Measurements from ENCODE around the gene SLIT3. TPM values are rescaled to one million over a fixed set of nuclear protein-coding genes. Genes with fewer than 3 reads are reported as not detected.

Gene SLIT3
- total RNA-seq, 6 experiments from 2014 or later, result 0.31 to 1.2 (median 0.65) TPM

DNA sequence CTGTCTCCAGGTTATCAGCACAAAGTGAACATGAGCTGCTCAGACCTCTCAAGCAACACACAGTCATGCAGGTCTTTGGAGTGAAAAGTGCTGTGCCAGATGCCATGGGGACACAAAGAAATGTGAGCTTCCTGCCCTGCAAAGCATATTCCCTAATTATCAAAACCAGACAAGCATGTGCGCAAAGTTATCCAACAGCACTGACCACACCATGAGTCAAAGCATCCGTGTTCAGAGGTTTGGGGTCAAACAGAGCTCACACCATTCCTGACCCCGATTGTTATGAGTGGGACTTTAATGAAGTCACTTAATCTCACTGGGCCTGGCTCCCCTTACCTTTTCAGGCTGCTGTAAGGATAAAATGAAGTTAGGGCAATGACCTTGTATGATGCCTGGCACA, 138.5 kb downstream of the SLIT3 start:
- DNase-seq, result no peak
- H3K4me3 ChIP-seq, result no peak overlapping the region
- H3K27me3 ChIP-seq, result no peaks in the 10 kb centered on the region
- no peaks in the 10 kb centered on the region for H3K36me3 ChIP-seq
- no peaks in the 10 kb centered on the region for H3K4me1 ChIP-seq
- ATAC-seq, result no peak
- H3K9me3 ChIP-seq, result no peaks in the 10 kb centered on the region
- H3K27ac ChIP-seq, result no peak overlapping the region
- WGBS (ENCODE audit: insufficient coverage, low coverage, low lambda C conversion rate, missing lambda C conversion rate), result 50% methylated on average over 2 of the region's 3 CpGs
- TF ChIP-seq, protein P1, sequence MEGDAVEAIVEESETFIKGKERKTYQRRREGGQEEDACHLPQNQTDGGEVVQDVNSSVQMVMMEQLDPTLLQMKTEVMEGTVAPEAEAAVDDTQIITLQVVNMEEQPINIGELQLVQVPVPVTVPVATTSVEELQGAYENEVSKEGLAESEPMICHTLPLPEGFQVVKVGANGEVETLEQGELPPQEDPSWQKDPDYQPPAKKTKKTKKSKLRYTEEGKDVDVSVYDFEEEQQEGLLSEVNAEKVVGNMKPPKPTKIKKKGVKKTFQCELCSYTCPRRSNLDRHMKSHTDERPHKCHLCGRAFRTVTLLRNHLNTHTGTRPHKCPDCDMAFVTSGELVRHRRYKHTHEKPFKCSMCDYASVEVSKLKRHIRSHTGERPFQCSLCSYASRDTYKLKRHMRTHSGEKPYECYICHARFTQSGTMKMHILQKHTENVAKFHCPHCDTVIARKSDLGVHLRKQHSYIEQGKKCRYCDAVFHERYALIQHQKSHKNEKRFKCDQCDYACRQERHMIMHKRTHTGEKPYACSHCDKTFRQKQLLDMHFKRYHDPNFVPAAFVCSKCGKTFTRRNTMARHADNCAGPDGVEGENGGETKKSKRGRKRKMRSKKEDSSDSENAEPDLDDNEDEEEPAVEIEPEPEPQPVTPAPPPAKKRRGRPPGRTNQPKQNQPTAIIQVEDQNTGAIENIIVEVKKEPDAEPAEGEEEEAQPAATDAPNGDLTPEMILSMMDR (IDR thresholded peaks at IDR 0.05), result no peak
- no peak for TF ChIP-seq POLR2A (IDR thresholded peaks at IDR 0.05)
- intact Hi-C loops (cut with DNase I), result no loop called here

DNA sequence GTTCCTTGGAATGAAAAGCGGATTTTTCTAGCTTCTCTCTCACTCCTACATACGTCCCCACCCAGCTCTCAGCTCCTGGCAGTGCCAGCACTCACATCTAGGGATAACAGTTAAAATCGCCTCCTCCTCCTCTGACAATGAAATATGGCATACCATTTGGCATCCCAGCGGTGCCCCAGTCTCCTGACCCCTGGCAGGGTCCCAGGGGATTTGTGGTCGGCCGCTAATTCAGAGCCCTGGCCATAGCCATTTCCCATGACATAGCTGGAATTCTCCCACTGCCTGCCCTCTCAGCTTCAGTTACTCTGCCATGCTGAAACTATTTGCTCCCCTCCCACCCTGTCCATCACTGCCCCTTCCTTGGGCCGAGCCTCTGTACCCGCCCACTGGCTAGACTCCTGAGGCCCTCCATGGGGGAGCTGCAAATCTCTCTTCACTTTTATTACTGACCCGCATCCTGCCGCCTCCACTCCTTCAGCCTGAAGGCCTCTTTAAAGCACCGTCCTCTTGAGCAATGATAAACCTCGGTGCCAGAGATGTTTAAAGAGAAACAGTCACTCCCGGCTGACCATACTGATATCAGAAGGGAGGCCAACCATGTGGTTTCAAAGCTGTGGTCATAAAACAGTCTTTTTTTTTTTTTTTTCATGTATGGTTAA, 139.8 kb downstream of the SLIT3 start:
- Histone ChIP-seq H3K9me3 (no peaks in the 10 kb centered on the region), H3K4me3 (no peak overlapping the region), H3K4me1 (no peaks in the 10 kb centered on the region), H3K36me3 (no peaks in the 10 kb centered on the region), H3K27ac (no peak overlapping the region), H3K27me3 (no peaks in the 10 kb centered on the region)
- no peak for TF ChIP-seq POLR2A (IDR thresholded peaks at IDR 0.05)
- TF ChIP-seq, protein P1 (IDR thresholded peaks at IDR 0.05), result no peak
- ATAC-seq (no peak), DNase-seq (no peak)
- intact Hi-C loops (cut with DNase I), result no loop called here
- 46% methylated on average over 13 of the region's 13 CpGs for WGBS (ENCODE audit: insufficient coverage, low coverage, low lambda C conversion rate, missing lambda C conversion rate)

- no peaks in the 10 kb centered on the region for H3K4me1 ChIP-seq
- no peaks in the 10 kb centered on the region for H3K27me3 ChIP-seq
- no peaks in the 10 kb centered on the region for H3K9me3 ChIP-seq
- no peak for DNase-seq
- H3K4me3 ChIP-seq, result no peak overlapping the region
- H3K36me3 ChIP-seq, result no peaks in the 10 kb centered on the region
- WGBS (ENCODE audit: insufficient coverage, low coverage, low lambda C conversion rate, missing lambda C conversion rate), result 47% methylated on average over 6 of the region's 6 CpGs
- intact Hi-C loops (cut with DNase I), result no loop called here
- no peak overlapping the region for H3K27ac ChIP-seq
- ATAC-seq, result no peak
- TF ChIP-seq, protein P1 (IDR thresholded peaks at IDR 0.05), result no peak
- TF ChIP-seq POLR2A (IDR thresholded peaks at IDR 0.05), result no peak
Observed at GRCh38 chr5:169160405-169160901, 140.5 kb downstream of the SLIT3 start.

- Histone ChIP-seq H3K9me3 (no peaks in the 10 kb centered on the region), H3K4me1 (no peaks in the 10 kb centered on the region), H3K27ac (no peak overlapping the region), H3K27me3 (no peaks in the 10 kb centered on the region), H3K36me3 (no peaks in the 10 kb centered on the region), H3K4me3 (no peak overlapping the region)
- 76% methylated on average over 2 of the region's 4 CpGs for WGBS (ENCODE audit: insufficient coverage, low coverage, low lambda C conversion rate, missing lambda C conversion rate)
- TF ChIP-seq POLR2A (IDR thresholded peaks at IDR 0.05), result no peak
- TF ChIP-seq, protein P1 (IDR thresholded peaks at IDR 0.05), result no peak
- DNase-seq (no peak), ATAC-seq (no peak)
- intact Hi-C loops (cut with DNase I), result no loop called here
Observed at GRCh38 chr5:169158764-169159163, 142.2 kb downstream of the SLIT3 start.

Data from right lobe of liver (tissue), 6 donors.